HepG2 (cell line): Measurements from ENCODE around the gene UQCRHL. TPM values are rescaled to one million over a fixed set of nuclear protein-coding genes. Genes with fewer than 3 reads are reported as not detected.
A peak's percentile ranks its signal among the peaks of the same experiment; 100 is the strongest.

Experiments used
- ATAC-seq: fragments of 200-7000 bp; cut with Tn5 transposase; 3 replicates; pipeline ENCODE4 v1.9.1; 2020; ENCODE audit warnings: mild to moderate bottlenecking, moderate library complexity
- BruUV-seq: library from RNA; stranded (reverse); fragments of 400-500 nt; replicated peaks from 2 replicates; lab custom pipeline; 2021; lab: Mats Ljungman, UMichigan
- CTCF ChIA-PET: fragments of 300-600 bp; formaldehyde crosslinking; extraction: SDS; loops from one replicate; lab custom pipeline; 2021; ENCODE audit warnings: low total read pairs, inconsistent platforms, low intra/inter-chr PET ratio; lab: Yijun Ruan, JAX
- POLR2A ChIA-PET: fragments of 350-600 bp; sonication (Branson Sonifier 250); formaldehyde crosslinking; loops from one replicate; lab custom pipeline; 2020; ENCODE audit warnings: antibody characterized with exemption, inconsistent platforms; lab: Yijun Ruan, JAX
- DNase-seq: peaks from one replicate; pipeline ENCODE4 v3.0.0-alpha.2; 2015; ENCODE audit warnings: low spot score
- FAIRE-seq: peaks from 3 replicates; lab custom pipeline; 2011; peaks lifted over from hg19 to GRCh38; lab: Jason Lieb, UNC
- H2AFZ ChIP-seq: one replicate; pipeline ENCODE4 v1.6.1; 2011; ENCODE audit warnings: low read length, inconsistent platforms
- H3K27ac ChIP-seq: fragments of 300-600 bp; 3 replicates; pipeline ENCODE4 v1.8.0; 2011; ENCODE audit warnings: mixed run types, mild to moderate bottlenecking, mixed read lengths, low read length, inconsistent platforms; ENCODE audit not compliant: insufficient read depth; ENCODE audit errors: extremely low read length
- H3K27me3 ChIP-seq, 2 experiments: fragments of 200-600 bp in 1 of 2; 2 replicates in 1 of 2; 3 replicates in 1 of 2; pipeline versions ENCODE4 v1.6.0 to v1.8.0; 2011; ENCODE audit warnings: low read length in 2 of 2, mild to moderate bottlenecking in 2 of 2, moderate library complexity in 2 of 2, inconsistent platforms in 1 of 2; ENCODE audit not compliant: insufficient read depth in 2 of 2, control insufficient read depth in 1 of 2
- H3K36me3 ChIP-seq, 2 experiments: fragments of 200-600 bp in 1 of 2; replicated peaks in 1 of 2; 2 replicates in 1 of 2; 3 replicates in 1 of 2; pipeline versions ENCODE4 v1.5.1 to v1.8.0; 2011; ENCODE audit warnings: low read length in 2 of 2, inconsistent platforms in 1 of 2; ENCODE audit not compliant: insufficient read depth in 2 of 2, control insufficient read depth in 1 of 2
- H3K4me1 ChIP-seq: 2 replicates; pipeline ENCODE4 v1.5.1; 2012; ENCODE audit warnings: low read length, inconsistent platforms; ENCODE audit not compliant: insufficient read depth
- H3K4me2 ChIP-seq: 2 replicates; pipeline ENCODE4 v1.6.0; 2011; ENCODE audit warnings: low read depth, low read length, inconsistent platforms
- H3K4me3 ChIP-seq, 3 experiments: fragments of 200-600 bp in 1 of 3; sonication (generic), shearing (Covaris generic) in 1 of 3; replicated peaks in 1 of 3; 2 replicates each; pipeline ENCODE4 v1.5.1; 2011 to 2016; ENCODE audit warnings: low read length in 3 of 3, inconsistent platforms in 2 of 3, low read depth in 2 of 3, mild to moderate bottlenecking in 2 of 3, control low read depth in 1 of 3, mixed read lengths in 1 of 3; ENCODE audit not compliant: insufficient read depth in 1 of 3
- H3K79me2 ChIP-seq: one replicate; pipeline ENCODE4 v1.6.1; 2011; ENCODE audit warnings: low read length, inconsistent platforms; ENCODE audit not compliant: insufficient read depth
- H3K9ac ChIP-seq: 2 replicates; pipeline ENCODE4 v1.6.0; 2011; ENCODE audit warnings: mild to moderate bottlenecking, low read depth, low read length, inconsistent platforms; ENCODE audit not compliant: insufficient read depth
- H3K9me3 ChIP-seq: 2 replicates; pipeline ENCODE4 v1.5.1; 2012; ENCODE audit warnings: mild to moderate bottlenecking, low read length
- H4K20me1 ChIP-seq: 2 replicates; pipeline ENCODE4 v1.6.0; 2011; ENCODE audit warnings: inconsistent platforms, mild to moderate bottlenecking, low read length, moderate library complexity; ENCODE audit not compliant: insufficient read depth
- BRD4 ChIP-seq: sonication (generic); formaldehyde crosslinking; IDR thresholded peaks from 2 replicates; pipeline ENCODE4 v1.4.0; 2020; ENCODE audit warnings: missing genetic modification reagents
- FOXO4 ChIP-seq: sonication (generic); formaldehyde crosslinking; conservative IDR thresholded peaks from 2 replicates; pipeline ENCODE4 v1.8.1; 2023; ENCODE audit warnings: missing genetic modification reagents
- MAZ ChIP-seq, 2 experiments: sonication (generic) in 1 of 2; formaldehyde crosslinking in 1 of 2; IDR thresholded peaks; 2 replicates each; pipeline versions ENCODE4 v1.5.0 to v1.6.1; 2012 to 2020; ENCODE audit warnings: low read depth in 2 of 2, mild to moderate bottlenecking in 2 of 2, borderline replicate concordance in 1 of 2, improper control_type of control experiment in 1 of 2, low read length in 1 of 2, missing genetic modification reagents in 1 of 2, moderate library complexity in 1 of 2
- MIXL1 ChIP-seq: IDR thresholded peaks from 2 replicates; pipeline ENCODE4 v1.6.1; 2016
- MXD4 ChIP-seq: IDR thresholded peaks from 2 replicates; pipeline ENCODE4 v1.6.1; 2016; ENCODE audit warnings: mild to moderate bottlenecking, missing biosample characterization, missing genetic modification reagents
- POGZ ChIP-seq: sonication (generic); formaldehyde crosslinking; IDR thresholded peaks from 2 replicates; pipeline ENCODE4 v1.4.0; 2020; ENCODE audit warnings: mild to moderate bottlenecking, missing genetic modification reagents
- RAD51 ChIP-seq: fragments of 450-650 bp; IDR thresholded peaks from 2 replicates; pipeline ENCODE4 v1.6.1; 2016; ENCODE audit warnings: borderline replicate concordance
- SETDB1 ChIP-seq: sonication (generic); formaldehyde crosslinking; IDR thresholded peaks from 2 replicates; pipeline ENCODE4 v1.5.1; 2020; ENCODE audit warnings: missing genetic modification reagents, mild to moderate bottlenecking, borderline replicate concordance
- TOE1 ChIP-seq: sonication (generic); formaldehyde crosslinking; IDR thresholded peaks from 2 replicates; pipeline ENCODE4 v1.4.0; 2020; ENCODE audit warnings: mild to moderate bottlenecking, missing genetic modification reagents
- XBP1 ChIP-seq: sonication (generic); formaldehyde crosslinking; IDR thresholded peaks from 2 replicates; pipeline ENCODE4 v1.5.0; 2020; ENCODE audit warnings: missing genetic modification reagents
- ZNF460 ChIP-seq: sonication (generic); formaldehyde crosslinking; IDR thresholded peaks from 2 replicates; pipeline ENCODE4 v1.5.1; 2020; ENCODE audit warnings: missing genetic modification reagents, mild to moderate bottlenecking, borderline replicate concordance
- WGBS: methylation state at CpG from one replicate; pipeline ENCODE4 v1.1.6; 2017; ENCODE audit warnings: low lambda C conversion rate; 5-methylcytosine and 5-hydroxymethylcytosine counted together
- in situ Hi-C: cut with HindIII; loops from 2 replicates; pipeline ENCODE4 v1.10.0; 2017; ENCODE audit warnings: low pct_unique_long_range_greater_than_20kb; ENCODE audit not compliant: extremely low pct_ligation_motif_present
- intact Hi-C: fragments of 100-400 bp; cut with micrococcal nuclease; formaldehyde crosslinking; loops from one replicate; pipeline ENCODE4 v1.10.0; 2022; ENCODE audit not compliant: unreplicated experiment
- polyA plus RNA-seq, 8 experiments: library from polyadenylated mRNA; depleted of rRNA in 3 of 8; stranded (reverse) in 7 of 8; unstranded in 1 of 8; fragments of >200 nt; fragmentation: Illumina TruSeq in 4 of 8; extraction: Trizol in 4 of 8; gene quantifications; 2 replicates each; pipeline versions ENCODE4 v1.2.1 to v1.2.3, GENCODE V29; 2011 to 2016; ENCODE audit warnings: low read depth in 4 of 8, missing spikeins in 1 of 8, mixed read lengths in 1 of 8; ENCODE audit not compliant: insufficient read depth in 1 of 8
- total RNA-seq, 5 experiments: library from RNA; depleted of rRNA; stranded (reverse); fragments of >200 nt; fragmentation: Illumina TruSeq; extraction: Trizol; gene quantifications; 2 replicates each; pipeline ENCODE4 v1.2.3, GENCODE V29; 2016; ENCODE audit warnings: low read depth in 1 of 5
- TF ChIP-seq, protein P1 (sequence below): sonication (generic); formaldehyde crosslinking; IDR thresholded peaks from 2 replicates; pipeline ENCODE4 v1.5.1; 2020; ENCODE audit warnings: missing genetic modification reagents, mild to moderate bottlenecking, borderline replicate concordance
- TF ChIP-seq, protein P2 (sequence below): sonication (generic); formaldehyde crosslinking; IDR thresholded peaks from 2 replicates; pipeline ENCODE4 v1.4.0; 2020; ENCODE audit warnings: missing genetic modification reagents; ENCODE audit errors: not compliant biosample characterization
- TF ChIP-seq, protein P3 (sequence below), 2 experiments: sonication (generic) in 1 of 2; formaldehyde crosslinking in 1 of 2; IDR thresholded peaks; 2 replicates each; pipeline versions ENCODE4 v1.5.1 to v1.6.1; 2011 to 2020; ENCODE audit warnings: borderline replicate concordance in 1 of 2, low read depth in 1 of 2, low read length in 1 of 2, mild to moderate bottlenecking in 1 of 2, missing genetic modification reagents in 1 of 2, moderate library complexity in 1 of 2

The UQCRHL gene
- total and polyA plus RNA-seq, 2 of the 13 experiments (the other 11 are each of a cell fraction or from before 2014, with no cell fraction given): 1.8 to 2.3 TPM

- DNase-seq (no peak), ATAC-seq (no peak), FAIRE-seq (no peak)
- 85% methylated on average over 13 of the region's 13 CpGs for WGBS
- BruUV-seq: no TSS peak
- Histone ChIP-seq H3K4me2 (no peak overlapping the region), H3K79me2 (no peaks in the 10 kb centered on the region), H3K27ac (peak overlapping the region; percentile 28), H3K27me3 (no peaks in the 10 kb centered on the region), H3K4me3 (no peak overlapping the region), H4K20me1 (no peaks in the 10 kb centered on the region), H3K9ac (no peak overlapping the region), H3K9me3 (no peaks in the 10 kb centered on the region), H3K36me3 (peaks cover 2 to 14% of the 10 kb centered on the region in 2 experiments; a peak in 4 of 5 replicates), H3K4me1 (peaks cover 29% of the 10 kb centered on the region), H2AFZ (no peak overlapping the region)
- no peak for TF ChIP-seq MXD4 (CRISPR knock-in tag)
- TF ChIP-seq BRD4 (CRISPR knock-in tag): no peak
- no peak for TF ChIP-seq XBP1 (CRISPR knock-in tag)
- no peak for TF ChIP-seq SETDB1 (CRISPR knock-in tag)
- no peak for TF ChIP-seq ZNF460 (CRISPR knock-in tag)
- no peak for TF ChIP-seq FOXO4 (CRISPR knock-in tag)
- no peak for TF ChIP-seq MAZ (IDR thresholded peaks at IDR 0.05; ENCODE audit: borderline replicate concordance, low read depth, low read length)
- TF ChIP-seq MAZ (CRISPR knock-in tag; IDR thresholded peaks at IDR 0.05; ENCODE audit: low read depth): no peak
- TF ChIP-seq, protein P1, sequence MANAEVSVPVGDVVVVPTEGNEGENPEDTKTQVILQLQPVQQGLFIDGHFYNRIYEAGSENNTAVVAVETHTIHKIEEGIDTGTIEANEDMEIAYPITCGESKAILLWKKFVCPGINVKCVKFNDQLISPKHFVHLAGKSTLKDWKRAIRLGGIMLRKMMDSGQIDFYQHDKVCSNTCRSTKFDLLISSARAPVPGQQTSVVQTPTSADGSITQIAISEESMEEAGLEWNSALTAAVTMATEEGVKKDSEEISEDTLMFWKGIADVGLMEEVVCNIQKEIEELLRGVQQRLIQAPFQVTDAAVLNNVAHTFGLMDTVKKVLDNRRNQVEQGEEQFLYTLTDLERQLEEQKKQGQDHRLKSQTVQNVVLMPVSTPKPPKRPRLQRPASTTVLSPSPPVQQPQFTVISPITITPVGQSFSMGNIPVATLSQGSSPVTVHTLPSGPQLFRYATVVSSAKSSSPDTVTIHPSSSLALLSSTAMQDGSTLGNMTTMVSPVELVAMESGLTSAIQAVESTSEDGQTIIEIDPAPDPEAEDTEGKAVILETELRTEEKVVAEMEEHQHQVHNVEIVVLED (CRISPR knock-in tag): no peak
- no peak for TF ChIP-seq TOE1 (CRISPR knock-in tag)
- TF ChIP-seq, protein P2, sequence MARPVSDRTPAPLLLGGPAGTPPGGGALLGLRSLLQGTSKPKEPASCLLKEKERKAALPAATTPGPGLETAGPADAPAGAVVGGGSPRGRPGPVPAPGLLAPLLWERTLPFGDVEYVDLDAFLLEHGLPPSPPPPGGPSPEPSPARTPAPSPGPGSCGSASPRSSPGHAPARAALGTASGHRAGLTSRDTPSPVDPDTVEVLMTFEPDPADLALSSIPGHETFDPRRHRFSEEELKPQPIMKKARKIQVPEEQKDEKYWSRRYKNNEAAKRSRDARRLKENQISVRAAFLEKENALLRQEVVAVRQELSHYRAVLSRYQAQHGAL: no peak
- TF ChIP-seq, protein P3, sequence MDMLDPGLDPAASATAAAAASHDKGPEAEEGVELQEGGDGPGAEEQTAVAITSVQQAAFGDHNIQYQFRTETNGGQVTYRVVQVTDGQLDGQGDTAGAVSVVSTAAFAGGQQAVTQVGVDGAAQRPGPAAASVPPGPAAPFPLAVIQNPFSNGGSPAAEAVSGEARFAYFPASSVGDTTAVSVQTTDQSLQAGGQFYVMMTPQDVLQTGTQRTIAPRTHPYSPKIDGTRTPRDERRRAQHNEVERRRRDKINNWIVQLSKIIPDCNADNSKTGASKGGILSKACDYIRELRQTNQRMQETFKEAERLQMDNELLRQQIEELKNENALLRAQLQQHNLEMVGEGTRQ (IDR thresholded peaks at IDR 0.05; ENCODE audit: low read depth, low read length): no peak
- TF ChIP-seq, protein P3 (CRISPR knock-in tag; IDR thresholded peaks at IDR 0.05; ENCODE audit: borderline replicate concordance): 0 out of 2 replicates have a peak, but pooled peaks have one; percentile 20
- no peak for TF ChIP-seq RAD51
- TF ChIP-seq MIXL1 (CRISPR knock-in tag): no peak
- 0 out of 2 replicates have a peak, but pooled peaks have one; percentile 7 for TF ChIP-seq POGZ
- ChIA-PET POLR2A (interaction anchor here (1.2 kb wide), 1 partner anchor 10 kb away, joined by 3 read pairs; no protein-coding TSS in a partner anchor), CTCF (no interaction called here)
- intact Hi-C loops (no loop called here), in situ Hi-C loops (no loop called here)
Measured at GRCh38 chr1:15788624-15789301, 18.7 kb downstream of the UQCRHL start.
